Caco-2 (cell line): ENCODE results near the gene CFAP157. TPM values are rescaled to one million over a fixed set of nuclear protein-coding genes. Genes with fewer than 3 reads are reported as not detected.

Experiments
- BruUV-seq: library from RNA; stranded (reverse); fragments of 400-500 nt; replicated peaks from 2 replicates; lab custom pipeline; 2021; lab: Mats Ljungman, UMichigan
- CTCF ChIA-PET: fragments of 300-600 bp; sonication (Branson Sonifier 250); formaldehyde crosslinking; loops from one replicate; lab custom pipeline; 2022; ENCODE audit warnings: antibody characterized with exemption; lab: Charles Lee
- POLR2A ChIA-PET: fragments of 300-600 bp; sonication (Branson Sonifier 250); formaldehyde crosslinking; loops from one replicate; lab custom pipeline; 2022; ENCODE audit warnings: antibody characterized with exemption; lab: Charles Lee
- DNase-seq, 2 experiments: peaks; one replicate each; pipeline versions ENCODE4 v3.0.0 to v3.0.0-alpha.2; 2020 to 2022
- H3K27me3 ChIP-seq: replicated peaks from 2 replicates; pipeline ENCODE4 v1.6.0; 2011; ENCODE audit warnings: low read length; ENCODE audit not compliant: control insufficient read depth, insufficient read depth
- H3K36me3 ChIP-seq: 2 replicates; pipeline ENCODE4 v1.5.1; 2011; ENCODE audit warnings: low read length; ENCODE audit not compliant: control insufficient read depth, insufficient read depth
- H3K4me1 ChIP-seq: fragments of 250-450 bp; sonication (Bioruptor Pico); 2 replicates; pipeline ENCODE4 v1.5.1; 2020; ENCODE audit warnings: mild to moderate bottlenecking
- H3K4me3 ChIP-seq: 2 replicates; pipeline ENCODE4 v1.5.1; 2011; ENCODE audit warnings: low read depth, mild to moderate bottlenecking, control low read depth, low read length
- H3K9me3 ChIP-seq: fragments of 250-450 bp; sonication (Bioruptor Pico); 2 replicates; pipeline ENCODE4 v1.5.1; 2020; ENCODE audit warnings: mild to moderate bottlenecking, moderate library complexity
- H3K27ac Mint-ChIP-seq: one replicate; pipeline ENCODE4 v1.8.0; 2022; ENCODE audit warnings: mixed read lengths; ENCODE audit not compliant: unreplicated experiment
- H3K27me3 Mint-ChIP-seq: one replicate; pipeline ENCODE4 v1.8.0; 2022; ENCODE audit warnings: mixed read lengths; ENCODE audit not compliant: insufficient read depth, unreplicated experiment
- H3K36me3 Mint-ChIP-seq: one replicate; pipeline ENCODE4 v1.8.0; 2022; ENCODE audit warnings: mild to moderate bottlenecking, mixed read lengths; ENCODE audit not compliant: insufficient read depth, unreplicated experiment
- H3K4me1 Mint-ChIP-seq: one replicate; pipeline ENCODE4 v1.8.0; 2022; ENCODE audit warnings: low read depth, mixed read lengths; ENCODE audit not compliant: unreplicated experiment
- H3K4me3 Mint-ChIP-seq: one replicate; pipeline ENCODE4 v1.8.0; 2022; ENCODE audit warnings: mild to moderate bottlenecking, moderate library complexity, mixed read lengths; ENCODE audit not compliant: unreplicated experiment
- H3K9me3 Mint-ChIP-seq: one replicate; pipeline ENCODE4 v1.8.0; 2022; ENCODE audit warnings: mixed read lengths; ENCODE audit not compliant: unreplicated experiment
- intact Hi-C: fragments of 100-400 bp; cut with micrococcal nuclease; formaldehyde crosslinking; loops from one replicate; pipeline ENCODE4 v1.10.0; 2022; ENCODE audit not compliant: unreplicated experiment
- total RNA-seq: library from RNA; stranded (reverse); gene quantifications from 2 replicates; pipeline ENCODE4 v1.2.3, GENCODE V29; 2022
- TF ChIP-seq, protein P1 (sequence below), 2 experiments: fragments of 200-600 bp in 1 of 2; IDR thresholded peaks; 1 replicate in 1 of 2; 2 replicates in 1 of 2; pipeline versions ENCODE4 v1.5.1 to v1.8.0; 2011 to 2022; ENCODE audit warnings: antibody characterized with exemption in 1 of 2, control low read depth in 1 of 2, inconsistent platforms in 1 of 2, low read depth in 1 of 2, low read length in 1 of 2, mild to moderate bottlenecking in 1 of 2, moderate library complexity in 1 of 2; ENCODE audit not compliant: insufficient read depth in 1 of 2, severe bottlenecking in 1 of 2, unreplicated experiment in 1 of 2

CFAP157 gene
- total RNA-seq, 1 experiment from 2014 or later = not detected

DNA sequence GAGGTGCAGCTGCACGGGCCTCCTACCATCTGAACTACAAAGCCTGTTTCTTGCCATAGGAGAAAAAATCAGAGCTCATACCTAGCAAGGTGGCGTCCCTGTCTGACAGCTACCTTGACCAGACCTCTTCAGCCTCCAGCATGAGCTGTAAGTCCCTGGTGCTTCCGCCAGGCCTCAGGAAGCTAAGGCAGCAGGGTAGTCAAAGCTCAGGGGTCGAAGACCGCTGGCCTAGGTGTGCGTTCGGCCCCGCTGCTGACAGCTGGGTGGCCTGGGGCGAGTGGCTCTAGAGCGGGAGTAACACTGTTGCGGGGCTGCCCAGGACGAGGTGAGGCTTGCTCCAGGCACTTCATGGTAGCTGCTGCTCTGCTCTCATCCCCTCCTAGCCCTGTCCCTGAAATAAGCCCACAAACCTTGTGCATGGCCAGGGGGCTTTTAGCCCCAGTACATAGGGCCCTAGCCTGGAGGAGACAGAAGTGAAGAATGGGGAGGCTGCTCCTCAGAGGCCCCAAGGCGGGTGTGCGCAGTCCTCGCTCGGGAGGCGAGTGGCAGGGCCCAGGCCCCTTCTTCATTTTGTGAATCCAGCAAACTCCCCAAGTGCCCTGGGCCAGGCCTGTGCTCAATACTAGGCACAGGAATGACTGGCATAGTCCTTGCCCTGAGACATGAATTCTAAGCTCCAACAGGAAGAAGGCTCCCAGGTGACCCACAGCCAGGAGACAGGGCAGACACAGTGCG is 22.9 kb downstream of the CFAP157 start:
- no peak for DNase-seq
- H3K27ac Mint-ChIP-seq = no peak overlapping the region
- no peaks in the 10 kb centered on the region for H3K9me3 ChIP-seq
- TF ChIP-seq, protein P1, sequence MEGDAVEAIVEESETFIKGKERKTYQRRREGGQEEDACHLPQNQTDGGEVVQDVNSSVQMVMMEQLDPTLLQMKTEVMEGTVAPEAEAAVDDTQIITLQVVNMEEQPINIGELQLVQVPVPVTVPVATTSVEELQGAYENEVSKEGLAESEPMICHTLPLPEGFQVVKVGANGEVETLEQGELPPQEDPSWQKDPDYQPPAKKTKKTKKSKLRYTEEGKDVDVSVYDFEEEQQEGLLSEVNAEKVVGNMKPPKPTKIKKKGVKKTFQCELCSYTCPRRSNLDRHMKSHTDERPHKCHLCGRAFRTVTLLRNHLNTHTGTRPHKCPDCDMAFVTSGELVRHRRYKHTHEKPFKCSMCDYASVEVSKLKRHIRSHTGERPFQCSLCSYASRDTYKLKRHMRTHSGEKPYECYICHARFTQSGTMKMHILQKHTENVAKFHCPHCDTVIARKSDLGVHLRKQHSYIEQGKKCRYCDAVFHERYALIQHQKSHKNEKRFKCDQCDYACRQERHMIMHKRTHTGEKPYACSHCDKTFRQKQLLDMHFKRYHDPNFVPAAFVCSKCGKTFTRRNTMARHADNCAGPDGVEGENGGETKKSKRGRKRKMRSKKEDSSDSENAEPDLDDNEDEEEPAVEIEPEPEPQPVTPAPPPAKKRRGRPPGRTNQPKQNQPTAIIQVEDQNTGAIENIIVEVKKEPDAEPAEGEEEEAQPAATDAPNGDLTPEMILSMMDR (IDR thresholded peaks at IDR 0.05; ENCODE audit: insufficient read depth in 1 of 2, low read depth in 1 of 2, low read length in 1 of 2, severe bottlenecking in 1 of 2, unreplicated experiment in 1 of 2) = no peak
- BruUV-seq = no TSS peak
- no peak overlapping the region for H3K4me3 ChIP-seq
- ChIA-PET POLR2A (no interaction called here), CTCF (no interaction called here)
- intact Hi-C loops = no loop called here
- no peaks in the 10 kb centered on the region for H3K27me3 Mint-ChIP-seq
- no peaks in the 10 kb centered on the region for H3K36me3 Mint-ChIP-seq
- no peaks in the 10 kb centered on the region for H3K9me3 Mint-ChIP-seq
- no peak overlapping the region for H3K4me3 Mint-ChIP-seq
- H3K4me1 ChIP-seq = no peaks in the 10 kb centered on the region
- H3K36me3 ChIP-seq = no peaks in the 10 kb centered on the region
- H3K4me1 Mint-ChIP-seq = no peaks in the 10 kb centered on the region
- no peaks in the 10 kb centered on the region for H3K27me3 ChIP-seq

DNA sequence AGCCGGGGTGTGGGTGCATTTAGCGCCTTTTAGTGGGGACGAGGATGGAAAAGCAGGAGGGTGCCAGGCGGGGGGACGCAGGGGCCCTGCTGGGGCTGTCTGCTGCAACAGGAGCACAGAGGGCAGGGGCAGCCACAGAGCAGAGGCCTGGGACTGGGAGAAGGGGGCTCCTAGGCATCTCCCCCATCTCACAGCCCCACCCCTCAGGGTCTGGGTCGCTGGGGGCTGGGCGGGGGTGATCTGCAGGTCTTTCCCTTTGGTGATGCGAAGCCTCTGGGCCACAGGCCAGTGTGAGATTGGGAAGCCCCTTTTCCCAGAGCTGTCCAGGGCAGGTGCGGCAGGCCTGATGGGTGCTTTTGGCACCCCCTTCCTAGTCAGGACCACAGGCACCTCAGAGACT is 23.5 kb downstream of the CFAP157 start:
- intact Hi-C loops = no loop called here
- BruUV-seq = no TSS peak
- H3K4me1 ChIP-seq = no peaks in the 10 kb centered on the region
- H3K9me3 ChIP-seq = no peaks in the 10 kb centered on the region
- H3K4me3 Mint-ChIP-seq = no peak overlapping the region
- ChIA-PET CTCF (no interaction called here), POLR2A (no interaction called here)
- H3K27me3 Mint-ChIP-seq = no peaks in the 10 kb centered on the region
- no peak overlapping the region for H3K4me3 ChIP-seq
- H3K27me3 ChIP-seq = no peaks in the 10 kb centered on the region
- H3K36me3 ChIP-seq = no peaks in the 10 kb centered on the region
- no peaks in the 10 kb centered on the region for H3K4me1 Mint-ChIP-seq
- no peak overlapping the region for H3K27ac Mint-ChIP-seq
- no peak for DNase-seq
- H3K9me3 Mint-ChIP-seq = no peaks in the 10 kb centered on the region
- TF ChIP-seq, protein P1 (IDR thresholded peaks at IDR 0.05; ENCODE audit: insufficient read depth in 1 of 2, low read depth in 1 of 2, low read length in 1 of 2, severe bottlenecking in 1 of 2, unreplicated experiment in 1 of 2) = no peak
- peaks cover 4% of the 10 kb centered on the region for H3K36me3 Mint-ChIP-seq

DNA sequence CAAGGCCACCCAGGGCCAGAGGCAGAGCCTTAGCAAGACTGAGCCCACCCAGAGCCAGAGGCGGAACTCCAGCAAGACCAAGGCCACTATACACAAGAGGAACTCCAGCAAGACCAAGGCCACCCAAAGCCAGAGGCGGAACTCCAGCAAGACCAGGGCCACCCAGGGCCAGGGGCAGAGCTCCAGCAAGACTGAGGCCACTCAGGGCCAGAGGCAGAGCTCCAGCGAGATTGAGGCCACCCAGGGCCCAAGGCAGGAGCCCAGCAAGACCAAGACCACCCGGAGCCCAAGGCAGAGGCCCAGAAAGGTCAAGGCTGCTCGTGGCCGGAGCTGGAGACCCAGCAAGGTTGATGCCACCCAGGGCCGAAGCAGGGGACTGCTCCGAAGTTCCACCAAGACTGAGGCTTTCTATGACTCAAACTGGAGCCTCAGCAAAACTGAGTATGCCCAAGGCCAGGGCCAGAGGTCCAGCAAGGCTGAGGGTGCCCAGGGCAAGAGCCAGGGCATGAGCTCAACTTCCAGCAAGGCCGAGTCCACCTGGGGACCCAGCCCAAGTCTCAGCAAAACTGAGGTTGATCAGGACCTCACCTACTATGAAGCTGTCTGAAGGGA is 24.1 kb downstream of the CFAP157 start:
- no peaks in the 10 kb centered on the region for H3K27me3 ChIP-seq
- no peaks in the 10 kb centered on the region for H3K36me3 ChIP-seq
- peaks cover 7% of the 10 kb centered on the region for H3K36me3 Mint-ChIP-seq
- H3K4me3 Mint-ChIP-seq = no peak overlapping the region
- H3K4me1 Mint-ChIP-seq = no peaks in the 10 kb centered on the region
- CTCF ChIA-PET = no interaction called here
- POLR2A ChIA-PET = no interaction called here
- TF ChIP-seq, protein P1 (IDR thresholded peaks at IDR 0.05; ENCODE audit: insufficient read depth in 1 of 2, low read depth in 1 of 2, low read length in 1 of 2, severe bottlenecking in 1 of 2, unreplicated experiment in 1 of 2) = no peak
- no peak overlapping the region for H3K4me3 ChIP-seq
- intact Hi-C loops = no loop called here
- no peak for DNase-seq
- no peak overlapping the region for H3K27ac Mint-ChIP-seq
- no peaks in the 10 kb centered on the region for H3K27me3 Mint-ChIP-seq
- H3K4me1 ChIP-seq = no peaks in the 10 kb centered on the region
- BruUV-seq = no TSS peak
- no peaks in the 10 kb centered on the region for H3K9me3 Mint-ChIP-seq
- no peaks in the 10 kb centered on the region for H3K9me3 ChIP-seq
